22Rv1 (cell line): ENCODE measurements around the gene ITPK1.

Source experiments
- ZFX ChIP-seq: fragments of 450-650 bp; IDR thresholded peaks from 2 replicates; pipeline ENCODE4 v1.6.1; 2017; ENCODE audit warnings: antibody characterized with exemption, borderline replicate concordance
- TF ChIP-seq, protein P1 (sequence below): fragments of 450-650 bp; IDR thresholded peaks from 2 replicates; pipeline ENCODE4 v1.5.1; 2017; ENCODE audit warnings: mild to moderate bottlenecking

DNA sequence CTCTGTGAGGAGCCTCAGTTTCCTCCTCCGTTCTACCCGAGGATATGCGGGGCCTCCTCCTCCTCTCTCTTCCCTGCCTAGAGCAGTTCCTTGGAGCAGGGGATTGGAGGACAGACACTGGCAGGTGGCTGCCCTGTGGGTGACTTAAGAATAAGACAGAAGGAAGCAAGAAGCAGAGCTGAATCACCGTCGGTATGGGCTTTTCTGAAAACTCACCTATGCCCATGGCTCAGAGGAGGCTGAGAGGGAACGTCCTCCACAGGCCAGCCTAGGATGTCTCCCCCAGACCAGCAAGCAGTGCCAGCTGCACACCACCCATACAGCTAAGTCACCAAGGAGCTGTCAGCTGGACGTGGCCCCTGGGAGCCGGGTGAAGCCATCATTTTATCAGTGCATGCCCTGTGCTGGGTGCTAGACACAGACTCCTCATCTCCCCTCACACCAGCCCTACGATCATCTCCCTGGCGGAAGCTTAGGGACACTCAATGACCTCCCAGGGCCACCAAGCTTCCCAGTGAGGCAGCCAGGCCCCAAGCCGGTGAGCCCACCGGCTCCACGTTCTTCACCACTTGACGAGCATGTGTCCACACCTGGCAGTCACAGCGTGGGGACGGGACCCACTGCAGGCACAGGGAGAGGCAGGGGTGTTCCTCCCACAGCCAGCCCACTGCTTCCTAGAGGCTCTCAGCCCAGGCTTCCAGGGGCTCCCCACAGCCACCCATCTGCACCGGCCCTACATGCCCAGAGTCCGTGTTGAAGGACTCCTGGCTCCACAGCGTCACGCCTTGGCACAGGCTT, 21.4 kb downstream of the ITPK1 start:
- TF ChIP-seq, protein P1, sequence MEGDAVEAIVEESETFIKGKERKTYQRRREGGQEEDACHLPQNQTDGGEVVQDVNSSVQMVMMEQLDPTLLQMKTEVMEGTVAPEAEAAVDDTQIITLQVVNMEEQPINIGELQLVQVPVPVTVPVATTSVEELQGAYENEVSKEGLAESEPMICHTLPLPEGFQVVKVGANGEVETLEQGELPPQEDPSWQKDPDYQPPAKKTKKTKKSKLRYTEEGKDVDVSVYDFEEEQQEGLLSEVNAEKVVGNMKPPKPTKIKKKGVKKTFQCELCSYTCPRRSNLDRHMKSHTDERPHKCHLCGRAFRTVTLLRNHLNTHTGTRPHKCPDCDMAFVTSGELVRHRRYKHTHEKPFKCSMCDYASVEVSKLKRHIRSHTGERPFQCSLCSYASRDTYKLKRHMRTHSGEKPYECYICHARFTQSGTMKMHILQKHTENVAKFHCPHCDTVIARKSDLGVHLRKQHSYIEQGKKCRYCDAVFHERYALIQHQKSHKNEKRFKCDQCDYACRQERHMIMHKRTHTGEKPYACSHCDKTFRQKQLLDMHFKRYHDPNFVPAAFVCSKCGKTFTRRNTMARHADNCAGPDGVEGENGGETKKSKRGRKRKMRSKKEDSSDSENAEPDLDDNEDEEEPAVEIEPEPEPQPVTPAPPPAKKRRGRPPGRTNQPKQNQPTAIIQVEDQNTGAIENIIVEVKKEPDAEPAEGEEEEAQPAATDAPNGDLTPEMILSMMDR, result no peak
- no peak for TF ChIP-seq ZFX
